Measurements from ENCODE around the gene SLC45A3. TPM values are rescaled to one million over a fixed set of nuclear protein-coding genes. Genes with fewer than 3 reads are reported as not detected.

SLC45A3 gene
- polyA plus RNA-seq, 5 donors, result 6.2 to 9.1 (median 8.6) TPM

DNA sequence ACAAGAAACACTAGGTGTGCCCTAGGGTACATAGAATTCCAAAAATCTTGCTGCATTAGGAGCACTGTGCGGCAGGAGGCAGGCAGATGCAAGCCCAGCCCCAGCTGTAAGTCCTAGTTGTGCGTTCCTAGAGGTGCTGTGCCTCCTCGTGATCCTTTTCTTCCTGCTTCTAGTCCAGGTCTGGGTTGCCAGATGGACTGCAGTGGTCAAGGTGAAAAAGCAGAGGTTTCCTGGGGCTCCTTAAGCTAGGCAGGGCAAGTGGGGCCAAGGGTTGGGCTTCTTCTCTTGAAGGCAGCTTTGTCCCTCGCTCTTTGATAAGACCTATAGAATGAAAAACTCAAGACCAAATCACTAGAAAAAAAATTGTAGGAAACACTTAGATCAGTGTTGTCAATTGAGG lies 21.6 kb upstream of the SLC45A3 start:
- no peak for DNase-seq

DNA sequence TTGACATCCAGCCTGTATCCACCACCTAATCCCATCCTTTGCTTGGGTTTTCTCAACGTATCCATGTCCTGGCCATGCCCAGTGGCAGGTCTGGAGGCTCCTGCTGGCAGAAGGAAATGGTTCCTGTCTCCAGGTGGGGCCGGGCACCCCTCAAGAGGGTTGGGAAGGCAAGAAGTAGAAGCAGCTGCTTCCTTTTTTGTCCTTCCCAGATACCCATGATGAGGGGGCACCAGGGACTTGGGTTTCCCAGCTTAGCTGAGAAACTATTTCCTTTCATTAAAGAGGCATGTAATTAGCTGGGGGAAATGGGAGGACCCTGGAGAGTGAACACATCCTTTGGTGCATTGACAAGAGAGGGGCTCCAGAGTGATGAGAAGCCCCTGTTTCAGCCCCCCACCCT lies 21.1 kb upstream of the SLC45A3 start:
- no peak for DNase-seq

DNA sequence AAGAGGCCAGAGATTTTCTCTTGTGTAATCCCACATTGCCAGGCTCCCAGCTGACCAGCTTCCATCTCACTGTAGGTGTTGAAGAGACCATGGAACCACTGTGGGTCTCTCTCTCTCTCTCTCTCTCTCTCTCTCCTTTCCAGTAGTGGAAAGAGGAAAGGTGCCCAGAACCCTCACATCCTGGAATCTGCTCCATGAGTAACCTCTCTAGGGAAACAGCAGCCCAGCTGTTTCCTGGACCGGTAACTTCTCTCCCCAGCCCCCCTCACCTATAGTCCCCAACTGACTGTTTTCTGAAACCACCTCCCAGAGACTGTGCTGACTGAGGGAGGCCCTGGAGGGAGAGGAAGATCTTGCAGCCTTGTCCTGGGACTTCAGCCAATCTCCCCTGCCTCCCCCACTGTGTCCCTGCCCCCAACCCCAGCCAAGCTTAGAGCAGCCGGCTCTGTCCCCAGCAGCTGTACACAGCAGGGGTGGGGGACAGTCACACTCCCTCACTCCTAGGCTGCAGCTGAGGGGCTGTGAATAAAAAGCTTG lies 20.6 kb upstream of the SLC45A3 start:
- peak; percentile 72 to 77 for DNase-seq

DNA sequence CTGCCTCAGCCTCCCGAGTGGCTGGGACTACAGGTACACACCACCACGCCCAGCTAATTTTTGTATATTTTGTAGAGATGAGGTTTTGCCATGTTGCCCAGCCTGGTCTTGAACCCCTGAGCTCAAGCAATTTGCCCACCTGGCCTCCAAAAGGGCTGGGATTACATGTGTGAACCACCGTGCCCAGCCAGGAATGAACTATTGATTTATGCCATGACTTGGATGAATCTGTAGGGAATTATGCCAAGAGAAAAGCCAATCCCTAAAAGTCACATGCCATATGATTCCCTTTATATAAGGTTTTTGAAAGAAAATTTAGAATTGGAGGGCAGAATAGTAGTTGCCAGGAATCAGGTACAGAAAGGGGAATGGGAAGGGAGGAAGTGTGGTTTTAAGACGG lies 19.1 kb upstream of the SLC45A3 start:
- no peak for DNase-seq

DNA sequence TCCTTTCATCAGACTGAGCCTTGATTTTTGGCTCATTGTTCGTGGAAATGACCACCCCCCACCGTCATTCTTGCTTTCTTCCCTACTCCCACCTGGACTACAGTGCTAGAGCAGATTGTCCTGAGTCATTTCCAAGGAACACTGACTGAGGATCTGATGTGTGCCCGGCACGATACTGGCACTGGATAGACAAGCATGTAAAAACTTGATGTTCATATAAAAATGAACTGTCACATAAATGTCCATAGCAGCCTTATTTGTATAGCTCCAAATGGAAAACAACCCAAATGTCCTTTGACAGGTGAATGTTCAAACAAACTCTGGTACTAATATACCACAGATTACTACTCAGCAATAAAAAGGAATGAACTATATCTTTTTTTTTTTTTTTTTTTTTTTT lies 18.6 kb upstream of the SLC45A3 start:
- DNase-seq, result no peak

DNA sequence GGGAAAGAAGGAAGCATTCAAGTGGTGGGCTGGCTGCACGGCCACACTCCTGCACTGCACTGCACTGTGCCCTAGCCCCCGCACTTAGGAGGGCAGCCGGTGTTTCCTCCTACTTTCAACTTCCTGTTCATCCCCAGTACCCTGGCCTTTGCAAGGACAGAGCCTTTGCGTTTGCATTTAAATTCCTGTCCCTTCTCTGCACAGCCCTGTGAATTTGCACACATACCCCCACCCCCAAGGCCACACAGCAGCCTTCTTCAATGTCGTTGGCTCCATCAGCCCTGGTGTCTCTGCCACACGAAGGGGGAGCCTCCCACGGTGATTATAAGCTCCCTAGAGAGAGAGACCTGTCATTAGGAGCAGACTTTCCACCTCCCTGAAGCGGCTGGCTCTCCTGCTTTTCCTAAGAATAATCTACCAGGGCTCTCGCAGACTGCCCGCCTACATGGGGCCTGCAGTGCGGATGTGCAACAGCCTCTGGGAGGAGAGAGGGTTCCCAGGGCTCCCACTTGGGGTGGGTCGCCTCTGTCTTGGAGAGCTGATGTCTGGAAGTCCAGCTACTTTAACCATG lies 13.2 kb upstream of the SLC45A3 start:
- no peak for DNase-seq

DNA sequence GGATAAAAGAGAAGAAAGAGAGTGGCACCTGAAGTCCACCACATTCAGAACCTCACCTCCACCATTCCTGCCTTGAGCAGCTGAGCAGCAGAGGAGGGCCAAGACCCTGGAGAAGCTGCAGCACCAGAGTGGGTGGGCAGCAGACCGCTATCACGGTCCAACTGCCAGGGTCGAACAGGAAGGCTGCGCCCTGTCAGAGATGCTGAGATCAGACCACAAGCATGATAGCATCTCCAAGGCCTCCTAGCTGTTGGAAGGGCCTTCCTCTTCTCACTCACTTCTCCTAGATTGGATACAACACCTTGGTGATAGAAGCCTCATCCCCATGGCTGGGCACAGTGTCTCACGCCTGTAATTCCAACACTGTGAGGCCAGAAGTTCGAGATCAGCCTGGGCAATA lies 12.1 kb upstream of the SLC45A3 start:
- no peak for DNase-seq

DNA sequence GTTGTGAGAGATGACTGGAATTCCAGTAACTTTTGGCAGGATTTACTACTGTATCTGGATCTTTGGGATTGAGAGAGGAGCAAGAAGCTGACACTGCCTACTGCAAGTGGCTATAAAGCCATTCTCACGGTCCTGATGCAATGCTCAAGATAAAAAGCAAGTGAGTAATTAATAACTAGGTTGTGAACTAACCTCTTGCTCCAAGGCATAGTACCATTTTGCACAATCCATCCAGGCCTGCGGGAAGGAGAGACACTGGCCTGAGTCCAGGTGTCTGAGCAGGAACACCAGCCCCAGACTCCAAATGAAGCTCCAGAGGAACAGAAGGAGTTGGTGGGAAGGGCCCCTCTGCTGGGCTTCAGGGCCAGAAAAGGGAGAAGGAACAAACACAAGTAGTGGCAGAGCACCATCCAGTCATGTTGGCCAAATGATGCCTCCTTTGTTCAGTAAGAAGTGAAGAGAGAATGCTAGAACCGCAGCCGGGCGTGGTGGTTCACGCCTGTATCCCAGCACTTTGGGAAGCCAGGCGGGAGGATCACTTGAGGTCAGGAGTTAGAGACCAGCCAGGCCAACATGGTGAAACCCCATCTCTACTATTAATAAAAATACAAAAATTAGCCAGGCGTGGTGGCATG lies 9.9 kb upstream of the SLC45A3 start:
- no peak for DNase-seq

DNA sequence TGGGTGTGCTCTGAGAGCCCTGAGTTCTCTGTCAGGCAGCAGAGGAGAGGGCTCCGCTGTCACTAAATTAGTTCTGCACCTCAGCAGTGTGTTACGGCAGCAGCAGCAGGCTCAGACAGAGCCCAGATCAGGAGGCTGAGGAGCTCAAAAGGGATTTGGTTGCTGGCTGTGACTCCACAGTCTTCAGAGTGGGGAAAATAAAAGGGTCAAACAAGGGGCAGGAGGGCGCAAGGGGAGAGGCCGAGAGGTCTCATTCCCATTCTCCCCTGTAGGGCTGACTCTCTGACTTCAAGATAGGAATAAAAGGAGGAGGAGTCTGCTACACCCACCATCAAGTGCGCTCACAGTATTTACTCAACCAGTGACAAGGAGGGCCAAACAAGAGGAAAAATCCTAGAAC lies 9.2 kb upstream of the SLC45A3 start:
- no peak for DNase-seq

DNA sequence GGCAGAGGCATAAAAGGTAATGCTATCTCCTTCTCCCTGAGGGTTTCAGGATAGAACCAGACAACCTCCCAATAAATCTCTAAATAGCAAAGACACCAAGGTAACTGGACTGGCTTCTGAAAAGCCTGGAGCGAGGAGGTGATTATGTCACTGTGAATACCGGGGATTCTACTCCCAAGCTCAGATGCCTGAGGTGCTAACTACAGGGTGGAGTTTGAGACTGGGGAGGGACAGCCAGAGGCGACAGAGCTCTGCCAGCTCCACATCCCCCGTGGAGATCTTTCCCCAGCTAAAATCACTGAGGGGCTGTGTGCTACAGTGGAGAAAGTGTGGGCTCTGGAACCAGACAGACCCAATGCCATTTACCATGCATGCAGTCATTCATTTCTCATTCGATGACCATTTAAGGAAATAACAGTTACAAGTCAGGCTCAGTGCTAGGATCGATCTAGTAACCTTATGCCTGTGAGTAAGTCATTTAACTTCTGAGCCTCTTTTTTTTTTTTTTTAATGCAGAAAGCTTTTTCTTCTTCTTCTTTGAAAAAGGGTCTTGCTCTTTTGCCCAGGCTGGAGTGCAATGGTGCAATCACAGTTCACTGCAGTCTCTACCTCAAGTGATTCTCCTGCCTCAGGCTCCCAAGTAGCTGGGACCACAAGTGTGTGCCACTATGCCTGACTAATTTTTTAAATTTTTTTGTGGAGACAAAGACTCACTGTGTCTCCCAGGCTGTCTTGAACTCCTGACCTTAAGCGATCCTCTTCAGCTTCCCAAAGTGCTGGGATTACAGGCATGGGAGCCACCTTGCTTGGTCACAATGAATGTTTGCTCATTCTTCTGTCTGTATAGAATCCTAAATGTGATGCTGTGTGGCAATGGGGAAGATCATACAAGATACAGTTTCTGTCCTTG lies 8.1 kb upstream of the SLC45A3 start:
- DNase-seq, result no peak

DNA sequence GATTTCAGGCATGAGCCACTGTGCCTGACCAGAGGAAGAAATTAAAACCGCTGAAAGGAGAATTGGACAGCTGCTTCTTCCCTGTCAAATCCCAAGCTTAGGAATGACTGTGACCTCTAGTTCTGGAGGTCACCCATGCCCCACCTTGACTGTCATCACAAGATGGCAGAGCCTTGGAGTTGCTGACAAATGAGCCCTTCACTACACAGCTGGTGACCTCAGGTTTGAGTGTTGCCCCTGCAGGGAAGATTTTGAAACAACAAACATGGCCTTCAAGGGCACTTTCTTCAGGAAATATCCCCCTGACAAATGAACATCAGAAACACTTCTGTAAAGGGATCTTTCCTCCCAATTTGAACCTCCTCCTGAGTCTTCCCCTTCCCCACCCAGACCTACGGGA lies 6.9 kb upstream of the SLC45A3 start:
- DNase-seq, result no peak

DNA sequence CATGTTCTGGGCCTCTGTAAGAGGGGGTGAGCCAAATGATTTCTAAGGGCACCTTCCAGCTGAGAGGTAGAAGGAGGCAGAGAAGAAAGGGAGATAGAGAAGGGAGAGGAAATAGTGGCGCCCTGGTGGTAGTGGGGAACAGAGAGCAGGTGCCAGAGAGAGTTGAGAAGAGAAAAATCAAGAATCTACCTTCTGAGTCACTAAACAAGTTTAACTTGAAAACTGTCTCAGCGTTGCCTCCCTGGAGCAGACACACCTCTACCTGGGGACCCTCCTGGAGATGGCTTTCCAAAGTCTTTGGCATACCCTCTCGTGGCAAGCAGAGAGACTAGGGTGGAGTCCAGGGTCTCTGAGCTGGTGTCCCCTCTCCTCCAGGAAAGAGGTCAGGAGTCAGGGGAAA lies 1.1 kb upstream of the SLC45A3 start:
- no peak for DNase-seq

DNA sequence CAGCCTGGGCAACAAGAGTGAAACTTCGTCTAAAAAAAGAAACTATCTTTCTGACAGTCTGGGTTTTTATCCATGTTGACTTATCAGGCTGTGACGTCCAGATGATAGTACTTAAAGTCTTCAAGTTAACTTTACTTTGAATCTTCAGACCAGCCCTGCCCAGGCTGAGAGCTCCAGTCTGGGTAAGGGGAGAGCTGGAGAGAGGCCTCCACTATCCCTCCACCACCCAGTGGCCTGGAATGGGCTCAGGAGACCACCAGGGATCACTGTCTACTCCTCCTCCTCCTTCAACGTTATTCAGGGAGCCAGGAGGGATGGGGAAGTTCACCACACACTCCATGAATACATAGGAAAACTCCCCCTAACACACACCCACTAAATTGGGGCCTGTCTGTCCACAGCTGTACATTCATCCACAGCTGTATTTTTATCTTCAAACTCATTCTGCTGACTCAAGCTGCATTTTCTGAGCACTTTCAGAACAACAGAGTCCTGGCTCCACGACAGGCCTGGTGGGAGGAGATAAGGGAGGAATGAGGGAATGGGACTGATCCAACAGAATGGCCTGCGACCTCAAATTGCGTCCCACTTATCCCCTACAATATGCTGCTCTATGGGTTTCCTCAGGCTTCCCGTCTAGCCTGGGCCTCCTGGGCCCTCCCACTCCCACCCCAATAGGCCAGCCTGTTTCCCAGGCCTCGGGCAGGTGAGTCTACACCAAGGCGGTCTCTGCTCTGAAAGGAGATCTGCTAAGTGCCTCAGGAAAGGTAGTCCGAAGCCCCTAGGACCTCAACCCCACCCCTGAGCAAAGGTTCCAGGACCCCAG lies 1.8 kb downstream of the SLC45A3 start:
- DNase-seq, result peak; percentile 86 to 89

DNA sequence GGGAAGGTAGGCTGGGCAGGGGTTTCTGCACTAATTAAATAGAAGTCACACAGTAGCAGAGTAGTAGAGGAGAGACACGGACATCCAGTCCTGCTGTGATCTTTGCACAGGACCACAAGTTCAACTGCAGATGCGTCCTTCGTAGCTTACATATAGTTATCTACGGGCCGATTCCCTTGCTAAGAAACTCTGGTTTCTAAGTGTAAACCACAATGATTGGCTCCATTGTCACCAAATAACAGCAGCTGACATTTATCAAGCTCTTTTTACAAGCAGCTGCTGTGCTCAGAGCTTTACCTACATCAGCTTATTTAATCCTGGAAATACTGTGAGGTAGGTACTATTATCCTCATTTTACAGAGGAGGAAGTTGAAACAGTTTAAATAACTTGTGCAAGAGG lies 3.1 kb downstream of the SLC45A3 start:
- no peak for DNase-seq

DNA sequence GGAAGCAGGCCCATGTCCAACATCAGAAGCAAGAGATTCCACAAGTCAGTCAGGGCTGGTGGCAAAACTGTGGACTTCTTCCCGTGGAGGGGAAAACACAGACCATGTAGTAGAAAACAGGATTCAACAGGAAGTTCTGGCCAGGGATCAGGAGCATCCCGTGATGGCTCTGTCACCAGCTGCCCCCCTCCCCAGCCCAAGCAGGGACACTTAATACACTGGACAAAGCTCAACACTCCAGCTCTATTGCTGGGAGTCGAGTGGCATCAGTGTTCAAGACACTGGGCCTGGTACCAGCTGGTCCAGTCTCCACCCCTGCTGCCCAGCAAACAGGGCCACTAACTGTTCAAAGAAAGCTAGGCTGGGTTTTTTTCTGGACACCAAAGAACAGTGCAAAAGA lies 3.7 kb downstream of the SLC45A3 start:
- no peak for DNase-seq

DNA sequence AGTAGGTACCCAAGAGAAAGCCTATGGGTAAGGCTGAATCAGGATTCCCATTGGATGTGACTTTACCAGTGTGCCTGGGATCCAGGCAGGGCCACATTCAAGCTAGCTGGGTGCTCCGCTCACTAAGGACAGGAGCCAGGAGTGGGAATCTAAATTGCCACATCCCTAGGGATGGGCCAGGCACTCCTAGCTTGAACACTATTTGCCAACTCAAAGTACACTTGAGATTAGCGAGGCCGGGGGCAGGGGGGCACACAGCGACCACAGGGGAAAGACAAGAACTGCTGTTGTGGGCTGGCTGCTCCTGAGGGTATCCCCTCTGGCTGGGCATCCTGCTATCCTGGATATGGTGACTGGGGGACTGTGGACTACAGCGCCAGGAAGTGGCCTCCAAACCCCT lies 4.3 kb downstream of the SLC45A3 start:
- DNase-seq, result no peak

DNA sequence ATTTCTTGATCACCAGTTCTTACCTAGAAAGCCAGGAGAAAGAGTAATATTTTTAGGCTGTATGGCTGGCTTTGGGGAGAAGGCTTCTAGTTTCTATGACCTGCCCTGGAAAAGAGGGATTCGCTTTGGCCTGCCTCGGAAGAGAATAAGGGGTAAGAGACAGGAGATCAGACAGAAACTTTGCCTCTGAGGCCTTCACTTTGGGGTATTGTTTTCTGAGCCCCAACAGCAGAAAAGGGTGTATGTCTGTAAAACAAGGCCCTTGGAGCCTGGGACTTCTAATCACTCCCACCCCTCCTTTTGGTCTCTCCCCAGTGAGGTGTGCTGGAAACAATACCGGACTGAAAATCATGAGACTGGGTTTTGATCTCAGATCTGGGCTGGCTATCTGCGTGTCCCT lies 5.1 kb downstream of the SLC45A3 start:
- DNase-seq, result no peak

DNA sequence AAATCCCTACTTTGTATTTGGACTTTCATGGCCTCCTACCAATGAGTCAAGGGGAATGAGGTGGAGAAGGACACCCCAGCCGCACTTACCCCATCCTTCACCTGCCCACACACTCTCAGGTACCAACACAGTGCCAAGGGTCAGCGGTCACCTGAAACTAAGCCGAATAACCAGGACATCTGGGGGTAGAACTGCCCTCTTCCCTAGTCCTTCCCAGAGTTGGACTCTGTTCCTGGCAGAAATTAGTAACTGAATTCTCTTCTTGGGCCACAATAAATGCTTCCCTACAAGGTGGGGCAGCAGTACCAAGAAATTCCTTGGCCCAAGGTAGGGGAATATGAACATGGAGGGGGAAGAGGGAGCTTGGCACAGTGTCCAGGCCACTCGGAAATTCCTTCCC lies 7.3 kb downstream of the SLC45A3 start:
- DNase-seq, result no peak

DNA sequence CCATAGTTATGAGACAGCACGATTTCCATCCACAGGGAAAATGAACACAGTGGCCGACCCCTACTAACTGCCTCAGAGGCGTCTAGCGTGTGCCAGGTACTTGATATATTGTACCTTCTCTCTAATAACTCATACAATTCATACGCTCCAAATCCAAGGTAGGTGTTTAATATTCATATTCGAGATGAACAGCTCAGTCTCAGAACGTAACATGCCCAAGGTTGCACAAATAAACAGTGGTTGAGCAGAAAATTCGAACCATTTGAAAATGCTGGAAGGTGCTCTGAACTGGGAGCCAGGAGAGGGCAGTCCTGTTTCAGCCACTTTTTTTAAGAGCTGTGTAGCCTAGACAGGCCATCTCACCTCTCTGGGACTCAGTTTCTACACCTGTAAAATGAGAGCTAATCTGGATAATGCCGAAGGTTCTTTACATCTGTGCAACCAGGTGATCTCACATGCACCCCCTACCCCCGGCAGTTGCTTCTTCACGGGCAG lies 7.9 kb downstream of the SLC45A3 start:
- no peak for DNase-seq

DNA sequence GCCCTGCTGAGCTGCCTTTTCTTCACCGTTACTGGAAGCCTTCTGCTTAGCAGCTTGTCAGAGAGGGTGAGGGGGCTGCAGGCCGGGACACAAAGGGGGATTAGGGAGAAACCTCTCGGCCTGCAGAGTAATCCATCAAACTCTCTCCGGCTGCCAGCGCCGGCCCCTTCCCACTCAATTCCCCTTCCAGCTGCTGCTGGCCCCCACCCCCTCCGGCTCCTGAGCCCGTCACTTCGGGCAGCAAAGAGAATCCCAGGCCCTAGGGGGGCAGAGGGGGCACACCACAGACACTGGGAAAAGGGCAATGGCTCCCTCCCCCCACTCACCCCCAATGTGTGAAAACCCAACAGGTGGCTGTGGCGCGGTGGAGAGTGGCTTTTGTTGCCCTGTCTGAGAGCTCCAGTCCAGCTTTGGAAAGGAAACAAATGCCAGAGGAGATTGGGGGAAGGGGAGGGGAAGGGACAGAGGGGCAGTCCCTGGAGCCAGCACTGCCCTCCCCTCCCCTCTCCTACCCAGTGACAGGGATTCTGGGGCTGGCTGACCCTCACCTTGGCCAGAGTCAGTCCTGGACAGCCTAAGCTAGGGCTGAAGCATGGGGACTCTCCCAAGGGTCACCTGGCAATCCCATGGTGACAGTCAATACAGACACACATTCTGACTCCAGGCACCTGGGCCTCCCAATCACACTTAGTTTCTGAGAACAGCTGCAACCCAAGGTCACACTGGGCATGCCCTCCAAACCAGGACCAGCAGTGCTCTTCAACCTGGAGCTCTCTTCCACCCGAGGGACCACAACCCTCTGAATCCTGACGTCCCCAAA lies 9.5 kb downstream of the SLC45A3 start:
- no peak for DNase-seq

DNA sequence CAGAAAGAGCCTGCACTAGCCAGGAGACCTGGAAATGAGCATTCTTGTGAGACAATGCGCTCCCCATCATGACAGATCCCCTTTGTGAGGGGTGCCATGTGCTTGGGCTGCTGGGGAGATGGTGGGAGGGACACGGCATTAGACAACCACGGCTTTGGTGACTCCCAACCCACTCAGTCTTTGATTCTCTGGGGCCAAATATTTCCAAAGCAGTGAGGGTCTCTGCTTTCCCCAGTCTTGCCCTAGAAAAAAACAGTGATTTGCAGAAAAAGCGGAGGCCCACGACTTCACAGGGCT lies 10.2 kb downstream of the SLC45A3 start:
- DNase-seq, result no peak

Measured in right lung (tissue), 5 donors.